ENCODE results near the gene QARS1.

DNA sequence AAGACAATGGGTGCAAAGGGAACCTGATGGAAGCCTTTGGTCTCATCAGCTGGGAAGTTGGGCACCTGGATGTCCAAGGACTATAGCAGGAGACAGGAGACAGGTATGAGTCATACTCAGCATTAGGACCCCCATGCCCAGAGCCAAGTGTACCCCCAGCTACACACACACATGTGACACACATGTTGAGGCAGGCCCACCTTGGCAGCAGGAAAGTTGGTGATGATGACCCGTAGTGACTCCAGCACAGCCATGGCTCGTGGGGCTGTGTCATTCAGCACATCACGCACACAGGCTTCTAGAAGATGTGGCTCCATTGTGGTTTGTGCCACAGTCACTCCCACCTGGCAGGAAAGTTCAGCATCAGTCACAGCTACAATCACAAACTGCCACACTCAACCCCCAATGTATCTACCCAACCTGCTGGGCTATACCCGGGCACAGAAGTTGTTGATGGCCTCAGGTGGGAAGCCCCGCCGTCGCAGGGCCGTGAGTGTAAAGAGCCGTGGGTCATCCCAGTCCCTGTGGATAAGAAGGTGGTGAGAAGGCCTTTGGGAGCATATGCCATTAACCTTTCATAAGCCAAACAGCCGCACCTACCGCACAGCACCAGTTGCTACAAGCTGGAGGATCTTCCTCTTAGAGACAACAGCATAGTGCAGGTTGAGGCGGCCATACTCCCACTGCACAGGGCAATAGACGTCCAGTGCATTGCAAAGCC, 5.5 kb downstream of the QARS1 start:
- TF ChIP-seq, protein P1, sequence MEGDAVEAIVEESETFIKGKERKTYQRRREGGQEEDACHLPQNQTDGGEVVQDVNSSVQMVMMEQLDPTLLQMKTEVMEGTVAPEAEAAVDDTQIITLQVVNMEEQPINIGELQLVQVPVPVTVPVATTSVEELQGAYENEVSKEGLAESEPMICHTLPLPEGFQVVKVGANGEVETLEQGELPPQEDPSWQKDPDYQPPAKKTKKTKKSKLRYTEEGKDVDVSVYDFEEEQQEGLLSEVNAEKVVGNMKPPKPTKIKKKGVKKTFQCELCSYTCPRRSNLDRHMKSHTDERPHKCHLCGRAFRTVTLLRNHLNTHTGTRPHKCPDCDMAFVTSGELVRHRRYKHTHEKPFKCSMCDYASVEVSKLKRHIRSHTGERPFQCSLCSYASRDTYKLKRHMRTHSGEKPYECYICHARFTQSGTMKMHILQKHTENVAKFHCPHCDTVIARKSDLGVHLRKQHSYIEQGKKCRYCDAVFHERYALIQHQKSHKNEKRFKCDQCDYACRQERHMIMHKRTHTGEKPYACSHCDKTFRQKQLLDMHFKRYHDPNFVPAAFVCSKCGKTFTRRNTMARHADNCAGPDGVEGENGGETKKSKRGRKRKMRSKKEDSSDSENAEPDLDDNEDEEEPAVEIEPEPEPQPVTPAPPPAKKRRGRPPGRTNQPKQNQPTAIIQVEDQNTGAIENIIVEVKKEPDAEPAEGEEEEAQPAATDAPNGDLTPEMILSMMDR (IDR thresholded peaks at IDR 0.05; ENCODE audit: low read length), result no peak
- TF ChIP-seq EZH2 (IDR thresholded peaks at IDR 0.05; ENCODE audit: borderline replicate concordance, low read length), result no peak
